HepG2 (cell line): Measurements from ENCODE around the gene TWIST2. TPM values are rescaled to one million over a fixed set of nuclear protein-coding genes. Genes with fewer than 3 reads are reported as not detected.

Experiments used
- ATAC-seq: fragments of 200-7000 bp; cut with Tn5 transposase; 3 replicates; pipeline ENCODE4 v1.9.1; 2020; ENCODE audit warnings: mild to moderate bottlenecking, moderate library complexity
- BruUV-seq: library from RNA; stranded (reverse); fragments of 400-500 nt; replicated peaks from 2 replicates; lab custom pipeline; 2021; lab: Mats Ljungman, UMichigan
- CTCF ChIA-PET: fragments of 300-600 bp; formaldehyde crosslinking; extraction: SDS; loops from one replicate; lab custom pipeline; 2021; ENCODE audit warnings: low total read pairs, inconsistent platforms, low intra/inter-chr PET ratio; lab: Yijun Ruan, JAX
- POLR2A ChIA-PET: fragments of 350-600 bp; sonication (Branson Sonifier 250); formaldehyde crosslinking; loops from one replicate; lab custom pipeline; 2020; ENCODE audit warnings: antibody characterized with exemption, inconsistent platforms; lab: Yijun Ruan, JAX
- DNase-seq: peaks from one replicate; pipeline ENCODE4 v3.0.0-alpha.2; 2015; ENCODE audit warnings: low spot score
- FAIRE-seq: peaks from 3 replicates; lab custom pipeline; 2011; peaks lifted over from hg19 to GRCh38; lab: Jason Lieb, UNC
- H2AFZ ChIP-seq: one replicate; pipeline ENCODE4 v1.6.1; 2011; ENCODE audit warnings: low read length, inconsistent platforms
- H3K27ac ChIP-seq: fragments of 300-600 bp; 3 replicates; pipeline ENCODE4 v1.8.0; 2011; ENCODE audit warnings: mixed run types, mild to moderate bottlenecking, mixed read lengths, low read length, inconsistent platforms; ENCODE audit not compliant: insufficient read depth; ENCODE audit errors: extremely low read length
- H3K27me3 ChIP-seq, 2 experiments: fragments of 200-600 bp in 1 of 2; 2 replicates in 1 of 2; 3 replicates in 1 of 2; pipeline versions ENCODE4 v1.6.0 to v1.8.0; 2011; ENCODE audit warnings: low read length in 2 of 2, mild to moderate bottlenecking in 2 of 2, moderate library complexity in 2 of 2, inconsistent platforms in 1 of 2; ENCODE audit not compliant: insufficient read depth in 2 of 2, control insufficient read depth in 1 of 2
- H3K36me3 ChIP-seq, 2 experiments: fragments of 200-600 bp in 1 of 2; replicated peaks in 1 of 2; 2 replicates in 1 of 2; 3 replicates in 1 of 2; pipeline versions ENCODE4 v1.5.1 to v1.8.0; 2011; ENCODE audit warnings: low read length in 2 of 2, inconsistent platforms in 1 of 2; ENCODE audit not compliant: insufficient read depth in 2 of 2, control insufficient read depth in 1 of 2
- H3K4me1 ChIP-seq: 2 replicates; pipeline ENCODE4 v1.5.1; 2012; ENCODE audit warnings: low read length, inconsistent platforms; ENCODE audit not compliant: insufficient read depth
- H3K4me2 ChIP-seq: 2 replicates; pipeline ENCODE4 v1.6.0; 2011; ENCODE audit warnings: low read depth, low read length, inconsistent platforms
- H3K4me3 ChIP-seq, 3 experiments: fragments of 200-600 bp in 1 of 3; sonication (generic), shearing (Covaris generic) in 1 of 3; replicated peaks in 1 of 3; 2 replicates each; pipeline ENCODE4 v1.5.1; 2011 to 2016; ENCODE audit warnings: low read length in 3 of 3, inconsistent platforms in 2 of 3, low read depth in 2 of 3, mild to moderate bottlenecking in 2 of 3, control low read depth in 1 of 3, mixed read lengths in 1 of 3; ENCODE audit not compliant: insufficient read depth in 1 of 3
- H3K79me2 ChIP-seq: one replicate; pipeline ENCODE4 v1.6.1; 2011; ENCODE audit warnings: low read length, inconsistent platforms; ENCODE audit not compliant: insufficient read depth
- H3K9ac ChIP-seq: 2 replicates; pipeline ENCODE4 v1.6.0; 2011; ENCODE audit warnings: mild to moderate bottlenecking, low read depth, low read length, inconsistent platforms; ENCODE audit not compliant: insufficient read depth
- H3K9me3 ChIP-seq: 2 replicates; pipeline ENCODE4 v1.5.1; 2012; ENCODE audit warnings: mild to moderate bottlenecking, low read length
- H4K20me1 ChIP-seq: 2 replicates; pipeline ENCODE4 v1.6.0; 2011; ENCODE audit warnings: inconsistent platforms, mild to moderate bottlenecking, low read length, moderate library complexity; ENCODE audit not compliant: insufficient read depth
- AHR ChIP-seq: IDR thresholded peaks from 2 replicates; pipeline ENCODE4 v1.6.1; 2018; ENCODE audit warnings: missing genetic modification reagents, missing compliant biosample characterization
- CBX1 ChIP-seq: IDR thresholded peaks from one replicate; pipeline ENCODE4 v1.6.1; 2016; ENCODE audit warnings: antibody characterized with exemption, low read depth
- NFAT5 ChIP-seq: sonication (generic); formaldehyde crosslinking; IDR thresholded peaks from 2 replicates; pipeline ENCODE4 v1.4.0; 2020; ENCODE audit warnings: missing genetic modification reagents
- RARG ChIP-seq: sonication (generic); formaldehyde crosslinking; IDR thresholded peaks from 2 replicates; pipeline ENCODE4 v1.4.0; 2020; ENCODE audit warnings: low read depth, mild to moderate bottlenecking, missing genetic modification reagents
- ZBTB1 ChIP-seq: sonication (generic); formaldehyde crosslinking; IDR thresholded peaks from 2 replicates; pipeline ENCODE4 v1.4.0; 2020; ENCODE audit warnings: missing genetic modification reagents, borderline replicate concordance
- ZMYM3 ChIP-seq: sonication (generic); formaldehyde crosslinking; IDR thresholded peaks from 2 replicates; pipeline ENCODE4 v1.5.1; 2020; ENCODE audit warnings: mild to moderate bottlenecking, missing genetic modification reagents
- ZNF263 ChIP-seq: sonication (generic); formaldehyde crosslinking; IDR thresholded peaks from 2 replicates; pipeline ENCODE4 v1.4.0; 2020; ENCODE audit warnings: missing genetic modification reagents
- ZNF30 ChIP-seq: sonication (generic); formaldehyde crosslinking; IDR thresholded peaks from 2 replicates; pipeline ENCODE4 v1.5.0; 2020; ENCODE audit warnings: mild to moderate bottlenecking, missing genetic modification reagents
- WGBS: methylation state at CpG from one replicate; pipeline ENCODE4 v1.1.6; 2017; ENCODE audit warnings: low lambda C conversion rate; 5-methylcytosine and 5-hydroxymethylcytosine counted together
- in situ Hi-C: cut with HindIII; loops from 2 replicates; pipeline ENCODE4 v1.10.0; 2017; ENCODE audit warnings: low pct_unique_long_range_greater_than_20kb; ENCODE audit not compliant: extremely low pct_ligation_motif_present
- intact Hi-C: fragments of 100-400 bp; cut with micrococcal nuclease; formaldehyde crosslinking; loops from one replicate; pipeline ENCODE4 v1.10.0; 2022; ENCODE audit not compliant: unreplicated experiment
- polyA plus RNA-seq, 8 experiments: library from polyadenylated mRNA; depleted of rRNA in 3 of 8; stranded (reverse) in 7 of 8; unstranded in 1 of 8; fragments of >200 nt; fragmentation: Illumina TruSeq in 4 of 8; extraction: Trizol in 4 of 8; gene quantifications; 2 replicates each; pipeline versions ENCODE4 v1.2.1 to v1.2.3, GENCODE V29; 2011 to 2016; ENCODE audit warnings: low read depth in 4 of 8, missing spikeins in 1 of 8, mixed read lengths in 1 of 8; ENCODE audit not compliant: insufficient read depth in 1 of 8
- total RNA-seq, 5 experiments: library from RNA; depleted of rRNA; stranded (reverse); fragments of >200 nt; fragmentation: Illumina TruSeq; extraction: Trizol; gene quantifications; 2 replicates each; pipeline ENCODE4 v1.2.3, GENCODE V29; 2016; ENCODE audit warnings: low read depth in 1 of 5

Gene TWIST2
- total and polyA plus RNA-seq, 2 of the 13 experiments (the other 11 are each of a cell fraction or from before 2014, with no cell fraction given): 0.08 to 0.11 TPM

- no peaks in the 10 kb centered on the region for H4K20me1 ChIP-seq
- TF ChIP-seq ZNF263 (CRISPR knock-in tag): no peak
- no peak for TF ChIP-seq ZBTB1
- no peak for TF ChIP-seq ZNF30 (CRISPR knock-in tag)
- TF ChIP-seq AHR (CRISPR knock-in tag): no peak
- TF ChIP-seq RARG: no peak
- no peak for TF ChIP-seq CBX1
- no peak for TF ChIP-seq NFAT5 (CRISPR knock-in tag)
- no peak for TF ChIP-seq ZMYM3 (CRISPR knock-in tag)
- H3K36me3 ChIP-seq: no peaks in the 10 kb centered on the region
- FAIRE-seq (no peak), DNase-seq (no peak), ATAC-seq (no peak)
- ChIA-PET POLR2A (no interaction called here), CTCF (no interaction called here)
- no peaks in the 10 kb centered on the region for H3K4me1 ChIP-seq
- H2AFZ ChIP-seq: no peak overlapping the region
- H3K4me3 ChIP-seq: no peak overlapping the region
- H3K27me3 ChIP-seq: peaks cover 2 to 60% of the 10 kb centered on the region in 2 experiments; a peak in 4 of 5 replicates
- WGBS: 41% methylated on average over 8 of the region's 8 CpGs
- no peaks in the 10 kb centered on the region for H3K79me2 ChIP-seq
- in situ Hi-C loops: no loop called here
- no peaks in the 10 kb centered on the region for H3K9me3 ChIP-seq
- H3K4me2 ChIP-seq: no peak overlapping the region
- BruUV-seq: no TSS peak
- H3K9ac ChIP-seq: no peak overlapping the region
- no peak overlapping the region for H3K27ac ChIP-seq
- intact Hi-C loops: no loop called here
Observed at GRCh38 chr2:238801791-238802190, 46.1 kb upstream of the TWIST2 start.
